Left kidney (tissue), 2 donors: Measurements from ENCODE around the gene HOXA4. TPM values are rescaled to one million over a fixed set of nuclear protein-coding genes. Genes with fewer than 3 reads are reported as not detected.

Source experiments
- DNase-seq: peaks from one replicate; pipeline ENCODE4 v3.0.0-alpha.2; 2013
- polyA plus RNA-seq: library from polyadenylated mRNA; unstranded; fragments of 120-200 nt; gene quantifications from one replicate; pipeline ENCODE4 v1.2.1, GENCODE V29; 2013; ENCODE audit not compliant: insufficient read length

The HOXA4 gene
- polyA plus RNA-seq, 1 donor = 28.6 TPM

- DNase-seq = peak; percentile 44
These were observed 24.2 kb downstream of the HOXA4 start for GRCh38 chr7:27106181-27106900.

GRCh38 chr7:27105301-27106031 lies 25.1 kb downstream of the HOXA4 start:
- DNase-seq = peak; percentile 33

- DNase-seq = peak; percentile 84
These were observed 26.1 kb downstream of the HOXA4 start for GRCh38 chr7:27104341-27105058.

- DNase-seq = peak; percentile 53
These were observed 26.9 kb downstream of the HOXA4 start for GRCh38 chr7:27103489-27104226.

- DNase-seq = peak; percentile 74
These were observed 27.7 kb downstream of the HOXA4 start, which contains the start of gene HOXA2 for GRCh38 chr7:27102581-27103442. Gene HOXA2 (minus strand): TSS chr7:27102683. CDS start chr7:27102500, 183 bp downstream.

- DNase-seq = peak; percentile 49
These were observed 28.5 kb downstream of the HOXA4 start for GRCh38 chr7:27101957-27102580.

GRCh38 chr7:27101171-27101956 lies 29.2 kb downstream of the HOXA4 start:
- peak; percentile 83 for DNase-seq

GRCh38 chr7:27100694-27101170 lies 29.8 kb downstream of the HOXA4 start:
- DNase-seq = peak; percentile 56

GRCh38 chr7:27099453-27100370 lies 30.8 kb downstream of the HOXA4 start:
- DNase-seq = peak; percentile 36

GRCh38 chr7:27098578-27099451 lies 31.7 kb downstream of the HOXA4 start:
- peak; percentile 89 for DNase-seq

- DNase-seq = peak; percentile 20
These were observed 32.6 kb downstream of the HOXA4 start for GRCh38 chr7:27097686-27098577.

- DNase-seq = peak; percentile 61
These were observed 33.6 kb downstream of the HOXA4 start for GRCh38 chr7:27096768-27097514.

GRCh38 chr7:27095897-27096767 lies 34.4 kb downstream of the HOXA4 start, which contains the start of gene HOXA1:
Gene HOXA1 (minus strand): TSS chr7:27096000. CDS start chr7:27095912, 88 bp downstream.
- DNase-seq = peak; percentile 90
